Astrocyte of the hippocampus (primary cell): ENCODE data around the gene GPR171.
A peak's percentile ranks its signal among the peaks of the same experiment; 100 is the strongest.

Source experiments
- DNase-seq: peaks from one replicate; pipeline ENCODE4 v3.0.0; 2011; ENCODE audit warnings: low read depth, low spot score

GPR171 gene

GRCh38 chr3:151214459-151214858 is 11.4 kb upstream of the GPR171 start:
- no peak for DNase-seq

GRCh38 chr3:151213881-151214280 is 10.9 kb upstream of the GPR171 start:
- DNase-seq, result peak; percentile 41

GRCh38 chr3:151213151-151213550 is 10.1 kb upstream of the GPR171 start:
- DNase-seq, result no peak

GRCh38 chr3:151210676-151211381 is 7.8 kb upstream of the GPR171 start:
- DNase-seq, result no peak

DNA sequence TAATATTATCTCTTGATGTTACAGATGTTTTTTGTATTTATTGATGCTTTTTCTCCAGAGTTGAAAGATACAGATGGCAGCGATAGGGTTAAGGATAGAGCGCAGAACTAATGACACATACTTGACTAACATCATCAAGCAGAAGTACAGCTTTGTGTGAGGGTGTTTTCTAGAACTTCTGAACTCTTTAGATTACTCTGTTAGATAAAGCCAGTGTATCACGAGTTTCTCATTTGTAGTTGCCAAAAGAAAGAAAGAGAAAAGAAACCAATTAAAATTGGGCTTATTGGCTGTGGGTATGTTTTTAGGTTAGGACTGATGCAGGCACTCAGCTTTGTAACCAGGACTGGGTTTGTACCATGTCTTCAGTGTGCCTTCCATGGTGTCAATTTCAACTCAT is 6.6 kb upstream of the GPR171 start:
- DNase-seq, result no peak

- no peak for DNase-seq
These were observed 3.2 kb upstream of the GPR171 start for GRCh38 chr3:151206201-151206600.

GRCh38 chr3:151205482-151205881 is 2.5 kb upstream of the GPR171 start:
- no peak for DNase-seq

GRCh38 chr3:151204530-151205402 is 1.8 kb upstream of the GPR171 start:
- no peak for DNase-seq

- no peak for DNase-seq
These were observed 1.8 kb downstream of the GPR171 start for GRCh38 chr3:151201051-151201730.

DNA sequence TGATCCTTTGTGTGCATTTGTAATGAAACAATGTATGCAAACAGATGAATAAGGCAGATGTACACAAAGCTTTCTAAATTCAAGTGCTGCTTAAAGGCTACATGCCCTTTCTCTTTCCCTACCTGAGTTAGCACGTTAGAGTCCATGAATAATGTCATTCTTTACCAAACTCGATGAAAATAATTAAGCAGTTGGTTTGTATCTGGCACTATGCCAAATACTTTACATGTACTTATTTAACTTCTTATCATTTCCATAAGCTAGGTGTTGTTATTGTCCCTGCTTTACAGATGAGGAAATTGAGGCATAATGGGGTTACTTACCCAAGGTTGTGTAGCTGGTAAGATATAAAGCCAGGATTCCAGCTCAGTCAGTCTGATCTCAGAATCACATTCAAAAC is 2.4 kb downstream of the GPR171 start:
- no peak for DNase-seq

DNA sequence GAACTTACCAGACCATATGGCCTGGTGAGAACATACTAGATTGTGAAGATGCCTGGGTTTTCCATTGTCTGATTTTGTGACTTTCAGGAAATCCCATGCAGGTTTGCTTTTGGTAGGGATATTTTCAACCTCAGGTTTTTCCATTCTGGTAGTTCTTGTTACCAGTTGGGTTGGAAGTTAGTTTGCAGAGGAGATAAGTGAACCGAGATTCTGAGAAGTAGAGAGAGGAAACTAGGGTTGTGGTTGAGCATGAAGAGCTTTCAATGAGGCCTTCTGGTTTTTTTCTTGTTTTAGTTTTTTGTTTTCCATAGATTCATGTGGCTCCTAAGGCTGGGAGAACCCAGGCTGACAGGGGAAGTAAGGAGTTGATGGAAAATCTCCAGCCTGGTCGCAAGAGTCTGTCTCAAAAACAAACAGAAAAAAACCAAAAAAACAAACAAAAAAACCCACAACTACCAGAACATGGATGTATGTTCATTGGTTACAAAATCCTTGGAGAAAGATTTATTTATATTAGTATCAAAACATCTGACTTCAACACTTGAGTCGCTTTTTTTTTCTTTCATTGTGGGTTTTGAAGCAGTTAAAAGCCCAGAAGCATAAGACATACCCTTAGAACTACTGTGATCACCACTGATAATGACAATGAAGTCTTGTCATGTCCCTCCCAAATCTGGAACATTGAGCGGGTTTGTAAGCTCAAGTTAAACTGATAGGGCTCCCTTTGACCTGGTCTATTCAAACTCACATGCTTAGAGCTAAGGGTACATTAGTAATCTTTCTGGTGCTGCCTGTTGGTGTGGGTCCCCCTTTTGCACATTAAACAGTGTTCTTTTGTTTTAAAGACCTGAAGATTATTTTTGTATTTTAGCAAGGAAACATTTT is 3.2 kb downstream of the GPR171 start:
- DNase-seq, result no peak

DNA sequence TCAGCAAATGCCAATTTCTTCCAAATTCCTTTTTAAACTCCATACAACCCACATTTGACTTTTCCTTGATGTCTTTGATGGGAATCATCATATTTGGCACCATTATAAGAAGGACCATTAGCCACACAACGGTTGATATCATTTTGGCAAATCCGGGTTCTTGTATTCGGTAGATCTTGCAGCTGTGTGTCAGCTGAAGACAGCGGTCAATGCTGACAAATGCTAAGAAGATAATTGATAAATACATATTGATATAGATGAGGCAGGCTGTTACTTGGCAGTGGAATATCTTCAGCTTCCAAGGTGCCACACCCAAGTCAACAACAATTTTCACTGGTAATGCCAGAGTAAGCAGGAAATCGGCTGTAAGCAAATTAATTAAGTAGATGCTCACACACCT is 4.2 kb downstream of the GPR171 start:
- DNase-seq, result no peak

- peak; percentile 26 for DNase-seq
These were observed 4.8 kb downstream of the GPR171 start for GRCh38 chr3:151197981-151198767.

GRCh38 chr3:151197228-151197627 is 5.8 kb downstream of the GPR171 start:
- no peak for DNase-seq

DNA sequence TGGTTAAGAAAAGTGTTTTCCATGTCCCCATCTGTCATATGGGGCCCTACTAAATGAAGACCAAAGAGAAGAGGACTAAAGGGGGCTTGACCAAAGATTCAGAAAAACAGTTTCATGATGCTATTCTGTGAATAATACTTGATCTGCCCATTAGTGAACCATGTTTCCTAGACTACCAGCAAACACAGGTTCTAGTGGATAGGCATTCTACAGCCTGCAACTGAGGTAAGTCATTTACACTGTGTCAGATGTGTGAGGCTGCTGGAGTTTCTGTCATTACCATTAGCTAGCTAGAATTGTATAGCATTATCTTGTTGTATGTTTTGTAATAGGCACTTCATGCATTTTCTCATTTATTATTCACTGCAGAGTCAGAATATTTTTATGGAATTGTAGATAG is 6.6 kb downstream of the GPR171 start:
- no peak for DNase-seq

- no peak for DNase-seq
These were observed 7.2 kb downstream of the GPR171 start for GRCh38 chr3:151195826-151196225.

GRCh38 chr3:151192545-151192944 is 10.5 kb downstream of the GPR171 start:
- DNase-seq, result no peak

DNA sequence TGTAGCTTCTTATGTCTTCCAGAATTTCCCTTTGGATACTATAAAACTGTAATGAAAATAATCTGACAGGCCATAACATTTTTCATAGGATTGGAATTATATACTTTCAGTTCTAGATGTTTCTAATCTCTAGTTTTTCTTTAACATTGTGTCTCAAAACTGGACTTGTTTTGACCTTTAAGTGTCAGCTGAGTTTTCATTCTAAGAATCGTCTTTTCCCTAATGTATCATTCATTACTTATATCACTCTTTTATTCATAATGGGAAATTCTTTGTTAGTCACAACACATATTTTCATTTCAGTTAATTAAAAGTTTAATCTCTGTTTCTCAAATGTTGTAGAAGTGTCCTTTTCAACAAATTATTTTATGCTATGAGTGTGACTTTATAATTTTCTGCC is 11.9 kb downstream of the GPR171 start:
- DNase-seq, result no peak

DNA sequence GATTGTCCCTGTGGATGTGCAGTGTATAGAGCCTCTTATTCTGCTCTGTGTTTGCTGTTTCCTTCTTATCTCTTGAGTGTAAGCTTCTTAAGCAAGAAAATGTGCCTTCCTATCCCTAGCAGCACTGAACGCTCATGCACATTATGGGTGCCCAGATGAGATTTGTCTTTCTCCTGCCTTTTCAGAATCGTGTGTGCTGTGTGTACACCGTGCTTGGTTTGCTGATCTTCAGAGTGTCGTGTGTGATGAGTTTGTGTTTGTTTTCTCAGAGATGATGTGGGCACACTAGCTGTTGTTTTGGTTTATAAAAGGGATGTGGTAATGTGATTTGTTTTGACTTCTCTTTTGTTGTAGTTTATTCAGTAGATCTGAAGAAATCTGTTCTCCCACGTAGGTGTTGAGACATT is 19.7 kb downstream of the GPR171 start:
- DNase-seq, result no peak

GRCh38 chr3:151182349-151183079 is 20.5 kb downstream of the GPR171 start:
- no peak for DNase-seq
